Right ventricle myocardium inferior (tissue), 1 donor: ENCODE results near the gene HMG20A. TPM values are rescaled to one million over a fixed set of nuclear protein-coding genes. Genes with fewer than 3 reads are reported as not detected.
"Not testable (repeated sequence)": the region's sequence is repeated elsewhere in the genome, so short reads cannot be mapped to it uniquely, and the experiment has no call there.

Source experiments
- ATAC-seq: fragments of 200-7000 bp; cut with Tn5 transposase; one replicate; pipeline ENCODE4 v1.9.1; 2020; ENCODE audit warnings: mild to moderate bottlenecking, moderate library complexity
- DNase-seq: peaks from one replicate; pipeline ENCODE4 v3.0.0; 2021; ENCODE audit errors: missing footprints
- intact Hi-C: fragments of 100-400 bp; cut with DNase I; formaldehyde crosslinking; loops from one replicate; pipeline ENCODE4 v1.11.0; 2022
- total RNA-seq: library from RNA; stranded (reverse); fragmentation: NEBNext Ultra II Directional; extraction: Animal tissue kit (Norgen Biotek cat#: 25700); gene quantifications from one replicate; pipeline ENCODE4 v1.2.1, GENCODE V29; 2021
- donor health status: DM: no; HTN: yes; CAD: no; lungs with severe emphysema.

The HMG20A gene
- total RNA-seq, 1 donor from 2014 or later: 30.1 TPM

- ATAC-seq (no peak), DNase-seq (no peak)
- intact Hi-C loops: no loop called here
These were observed 17.8 kb upstream of the HMG20A start for GRCh38 chr15:77402740-77403379.

DNA sequence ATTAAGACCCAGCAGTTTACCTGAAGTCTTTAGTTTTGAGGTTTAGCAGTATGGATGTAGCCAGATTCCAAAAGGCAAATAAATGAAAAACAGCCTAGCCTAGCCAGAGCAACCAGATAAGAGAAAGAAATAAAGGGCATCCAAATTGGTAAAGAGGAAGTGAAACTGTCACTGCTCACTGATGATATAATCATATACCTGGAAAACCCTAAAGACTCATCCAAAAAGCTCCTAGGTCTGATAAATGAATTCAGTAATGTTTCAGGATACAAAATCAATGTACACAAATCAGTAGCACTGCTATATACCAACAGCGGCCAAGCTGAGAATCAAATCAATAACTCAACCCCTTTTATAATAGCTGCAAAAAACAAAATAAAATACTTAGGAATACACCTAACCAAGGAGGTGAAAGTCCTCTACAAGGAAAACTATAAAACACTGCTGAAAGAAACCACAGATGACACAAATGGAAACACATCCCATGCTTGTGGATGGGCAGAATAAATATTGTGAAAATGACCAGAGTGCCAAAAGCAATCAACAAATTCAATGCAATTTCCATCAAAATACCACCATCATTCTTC is 14.4 kb upstream of the HMG20A start:
- DNase-seq, intact Hi-C loops, ATAC-seq: not testable (repeated sequence)

- ATAC-seq: no peak
- intact Hi-C loops: no loop called here
- no peak for DNase-seq
These were observed 13.8 kb upstream of the HMG20A start for GRCh38 chr15:77406846-77407245.

GRCh38 chr15:77409259-77410156 is 11.2 kb upstream of the HMG20A start:
- intact Hi-C loops: no loop called here
- ATAC-seq (no peak), DNase-seq (no peak)

- DNase-seq, intact Hi-C loops, ATAC-seq: not testable (repeated sequence)
These were observed 10.6 kb upstream of the HMG20A start for GRCh38 chr15:77410157-77410500.

DNA sequence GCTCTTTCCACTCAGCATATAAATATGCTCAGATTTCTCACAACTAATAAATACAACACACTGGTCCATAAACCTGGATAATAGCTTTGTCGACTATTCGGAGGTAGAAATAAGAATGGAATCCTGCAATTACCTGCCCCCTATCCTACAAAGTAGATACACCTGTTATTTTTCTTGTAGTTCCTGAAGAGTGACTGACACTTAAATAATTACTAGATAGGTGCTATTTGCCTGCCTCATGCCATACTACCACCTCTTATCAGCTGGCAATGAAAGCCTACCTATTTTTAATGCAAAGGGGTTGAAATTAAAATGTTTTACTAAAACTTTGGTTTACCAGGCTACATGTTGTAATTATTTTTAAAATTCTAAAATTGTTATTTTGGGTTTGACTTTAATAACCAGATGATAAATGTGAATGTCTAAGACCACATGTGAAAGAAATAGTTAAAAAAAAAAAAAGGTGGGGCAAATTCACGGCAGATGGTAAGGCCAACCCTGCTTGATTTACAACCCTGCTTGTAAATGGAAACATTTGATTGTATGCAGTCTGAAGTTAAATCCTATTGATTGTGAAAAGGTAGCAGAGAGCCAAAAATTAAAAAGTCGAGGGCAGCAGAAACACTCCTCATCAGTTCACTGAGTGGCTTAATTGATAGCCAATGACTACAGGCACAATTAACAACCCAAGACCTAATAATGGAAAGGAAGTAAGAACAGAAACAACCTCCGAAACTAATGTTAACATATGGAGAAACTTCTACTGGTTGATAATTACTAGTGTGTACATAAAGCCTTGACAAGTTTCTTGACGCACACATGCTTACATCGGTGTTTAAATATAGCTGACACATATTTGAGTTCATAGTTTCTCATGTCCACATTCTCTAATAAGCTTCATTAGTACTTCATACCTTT is 9.7 kb upstream of the HMG20A start:
- DNase-seq (no peak), ATAC-seq (no peak)
- intact Hi-C loops: no loop called here

- intact Hi-C loops: no loop called here
- ATAC-seq (no peak), DNase-seq (no peak)
These were observed 9.1 kb upstream of the HMG20A start for GRCh38 chr15:77411619-77411976.

GRCh38 chr15:77412972-77413698 is 7.6 kb upstream of the HMG20A start:
- intact Hi-C loops: no loop called here
- DNase-seq (no peak), ATAC-seq (no peak)

DNA sequence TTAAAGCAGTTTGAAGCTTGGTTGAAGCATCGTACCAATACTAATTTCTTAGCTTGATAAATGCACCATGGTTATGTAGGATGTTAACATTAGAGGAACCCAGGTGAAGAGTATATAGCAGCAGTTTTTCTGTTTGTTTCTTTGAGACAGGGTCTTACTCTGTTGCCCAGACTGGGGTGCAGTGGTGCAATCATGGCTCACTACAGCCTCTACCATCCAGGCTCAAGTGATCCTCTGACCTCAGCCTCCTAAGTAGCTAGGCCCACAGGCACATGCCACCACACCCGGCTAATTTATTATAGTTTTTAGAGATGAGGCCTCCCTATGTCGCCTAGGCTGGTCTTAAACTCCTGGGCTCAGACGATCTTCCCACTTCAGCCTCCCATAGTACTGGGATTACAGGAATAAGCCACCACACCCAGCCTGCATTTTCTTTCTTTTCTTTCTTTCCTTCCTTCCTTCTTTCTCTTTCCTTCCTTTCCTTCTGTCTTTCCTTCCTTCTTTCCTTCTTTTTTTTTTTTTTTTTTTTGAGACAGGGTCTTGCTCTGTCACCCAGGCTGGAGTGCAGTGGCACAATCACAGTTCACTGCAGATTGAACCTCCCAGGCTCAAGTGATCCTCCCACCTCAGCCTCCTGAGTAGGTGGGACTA is 6.9 kb upstream of the HMG20A start:
- no peak for DNase-seq

GRCh38 chr15:77414789-77415442 is 5.8 kb upstream of the HMG20A start:
- intact Hi-C loops: loop anchor here (5.0 kb wide), 2 partner anchors 63 to 228 kb away; no protein-coding TSS in a partner anchor
- ATAC-seq: no peak
- no peak for DNase-seq

More for the DNA sequence above, 6.9 kb upstream of the HMG20A start:
- intact Hi-C loops: no loop called here
- ATAC-seq: no peak

- DNase-seq: no peak
- no peak for ATAC-seq
These were observed 5.1 kb upstream of the HMG20A start for GRCh38 chr15:77415450-77416147.

GRCh38 chr15:77416148-77416455 is 4.6 kb upstream of the HMG20A start:
- ATAC-seq (no peak), DNase-seq (no peak)
- intact Hi-C loops: loop anchor here (5.0 kb wide), 2 partner anchors 64 to 229 kb away; no protein-coding TSS in a partner anchor

More at GRCh38 chr15:77415450-77416147, 5.1 kb upstream of the HMG20A start:
- intact Hi-C loops: loop anchor here (5.0 kb wide), 2 partner anchors 63 to 228 kb away; no protein-coding TSS in a partner anchor

DNA sequence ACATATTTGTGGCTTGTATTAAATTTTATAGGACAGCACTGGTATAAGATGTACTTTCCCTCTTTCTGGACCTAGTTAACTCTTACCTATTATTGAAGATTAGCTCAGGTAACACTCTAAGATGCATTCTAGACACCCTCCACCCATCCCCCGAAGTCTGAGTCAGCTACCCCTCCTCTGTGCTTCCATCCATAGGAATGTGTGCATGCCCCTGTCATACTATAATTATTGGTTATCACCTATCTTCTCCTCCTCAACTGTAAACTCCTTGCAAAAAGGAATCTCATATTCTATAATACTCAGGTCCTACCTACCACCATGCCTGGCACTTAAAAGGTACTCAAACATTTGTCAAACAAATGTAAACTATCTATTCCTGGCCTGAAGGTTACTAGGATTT is 3.7 kb upstream of the HMG20A start:
- no peak for DNase-seq
- intact Hi-C loops: loop anchor here (5.0 kb wide), 2 partner anchors 65 to 230 kb away; no protein-coding TSS in a partner anchor
- no peak for ATAC-seq

DNA sequence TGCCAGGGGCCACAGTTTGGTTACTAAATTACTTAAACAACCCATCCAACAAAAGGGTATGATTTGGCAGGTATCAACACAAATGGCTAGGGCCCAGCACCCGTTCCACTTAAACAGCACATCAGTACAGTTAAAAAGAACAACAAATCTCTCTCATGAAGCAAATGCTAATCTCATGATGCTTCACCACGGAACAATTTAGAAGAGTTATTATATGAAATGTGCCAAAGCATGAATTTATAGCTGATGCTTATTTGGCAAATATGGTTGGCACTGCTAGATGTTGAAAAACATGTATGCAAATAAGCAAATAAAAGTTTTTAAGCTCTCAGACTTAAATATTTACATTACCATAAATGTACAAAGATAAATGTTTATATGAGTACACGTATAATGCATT is 3.1 kb upstream of the HMG20A start:
- ATAC-seq (no peak), DNase-seq (no peak)
- intact Hi-C loops: loop anchor here (5.0 kb wide), 2 partner anchors 65 to 230 kb away; no protein-coding TSS in a partner anchor

DNA sequence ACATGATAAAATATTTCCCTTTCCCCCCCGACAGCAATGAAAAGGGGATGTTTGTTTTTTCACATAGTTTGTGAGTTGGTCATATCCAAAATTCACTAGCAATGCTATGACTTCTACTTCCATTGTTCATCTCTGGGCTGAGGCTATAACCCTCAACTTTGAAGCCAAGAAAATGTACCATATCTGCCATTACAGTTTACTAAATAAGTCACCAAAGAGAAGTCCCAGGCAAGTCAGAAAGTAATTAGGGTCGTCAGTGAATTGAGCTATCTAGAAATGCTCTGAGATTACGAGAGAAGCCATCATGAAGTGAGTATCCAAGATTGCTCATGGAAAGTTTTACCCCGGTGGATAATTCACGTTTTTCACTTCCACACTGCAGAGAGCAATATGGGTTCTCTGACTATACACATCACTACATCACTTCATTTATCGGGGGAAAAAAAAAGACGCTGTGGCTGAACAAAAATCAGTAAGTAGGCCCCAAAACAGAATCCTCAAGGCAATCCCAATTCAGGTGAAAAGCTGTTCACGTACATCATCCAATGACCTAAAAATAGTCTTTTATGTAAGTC is 2.2 kb upstream of the HMG20A start:
- no peak for DNase-seq
- intact Hi-C loops: loop anchor here (5.0 kb wide), 2 partner anchors 66 to 231 kb away; no protein-coding TSS in a partner anchor

More for the DNA sequence above, 2.2 kb upstream of the HMG20A start:
- ATAC-seq: no peak
